D341Med (cell line): Measurements from ENCODE around the gene KDSR.

Experiments used
- DNase-seq: peaks from one replicate; pipeline ENCODE4 v3.0.0; 2012; ENCODE audit warnings: low spot score

KDSR gene, protein sequence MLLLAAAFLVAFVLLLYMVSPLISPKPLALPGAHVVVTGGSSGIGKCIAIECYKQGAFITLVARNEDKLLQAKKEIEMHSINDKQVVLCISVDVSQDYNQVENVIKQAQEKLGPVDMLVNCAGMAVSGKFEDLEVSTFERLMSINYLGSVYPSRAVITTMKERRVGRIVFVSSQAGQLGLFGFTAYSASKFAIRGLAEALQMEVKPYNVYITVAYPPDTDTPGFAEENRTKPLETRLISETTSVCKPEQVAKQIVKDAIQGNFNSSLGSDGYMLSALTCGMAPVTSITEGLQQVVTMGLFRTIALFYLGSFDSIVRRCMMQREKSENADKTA

GRCh38 chr18:63367053-63367953 is at the start of gene KDSR:
KDSR (minus strand) TSS chr18:63367206; CDS start chr18:63367118, 88 bp downstream.
- peak; percentile 98 for DNase-seq

DNA sequence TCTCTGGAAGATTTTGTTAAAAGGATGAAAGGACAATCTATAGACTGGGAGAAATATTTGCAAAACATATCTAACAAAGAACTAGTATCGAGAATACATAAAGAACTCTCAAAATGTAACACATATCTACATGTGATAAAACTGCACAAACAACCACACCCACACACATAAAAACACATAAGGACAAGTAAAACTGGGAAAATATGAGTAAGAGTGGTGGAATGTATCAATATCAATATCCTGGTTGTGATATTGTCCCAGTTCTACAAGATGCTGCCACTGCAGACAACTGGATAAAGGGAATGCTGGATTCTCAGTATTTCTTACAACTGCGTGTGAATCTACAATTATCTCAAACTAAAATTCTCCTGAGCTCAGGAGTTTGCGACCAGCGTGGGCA is 45.9 kb upstream of the KDSR start:
- no peak for DNase-seq

DNA sequence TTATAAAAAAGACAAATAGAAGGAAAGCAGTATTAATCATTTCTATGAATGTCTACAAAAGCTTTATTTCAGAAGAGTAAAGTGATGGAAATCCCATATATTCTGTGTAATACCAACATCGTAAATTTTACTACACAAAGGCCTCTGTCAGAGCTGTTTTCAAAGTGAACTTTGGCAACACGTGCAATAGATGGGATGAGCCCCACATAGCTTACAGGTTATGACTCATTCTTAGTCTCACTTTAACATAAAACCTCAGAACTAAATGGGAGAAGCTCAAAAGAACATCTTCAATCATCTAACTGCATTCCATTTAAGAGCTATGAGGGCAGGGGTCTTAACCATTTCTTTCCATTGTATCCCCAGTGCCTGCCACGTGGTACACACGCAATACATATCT is 43.8 kb upstream of the KDSR start:
- no peak for DNase-seq

DNA sequence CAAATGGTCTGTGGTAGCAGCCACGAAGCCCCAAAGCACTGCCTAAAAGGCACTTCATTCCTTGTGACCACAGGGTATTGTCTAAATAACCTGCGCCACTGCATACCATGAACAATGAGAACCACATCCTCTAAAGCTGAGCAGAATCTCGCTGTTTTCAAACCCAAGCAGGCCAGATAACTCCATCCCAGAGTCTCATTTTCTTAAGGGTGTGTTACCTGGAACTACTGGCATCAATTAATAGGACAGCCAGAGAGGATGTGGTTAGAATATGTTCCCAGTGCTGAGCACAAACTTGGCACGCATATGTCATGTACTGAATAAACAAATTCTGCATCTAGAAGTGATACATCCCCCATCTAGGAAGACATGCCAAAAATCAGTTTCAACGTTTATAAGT is 42.3 kb upstream of the KDSR start:
- no peak for DNase-seq

GRCh38 chr18:63407734-63408133 is 40.7 kb upstream of the KDSR start:
- no peak for DNase-seq

GRCh38 chr18:63405986-63406385 is 39.0 kb upstream of the KDSR start:
- no peak for DNase-seq

DNA sequence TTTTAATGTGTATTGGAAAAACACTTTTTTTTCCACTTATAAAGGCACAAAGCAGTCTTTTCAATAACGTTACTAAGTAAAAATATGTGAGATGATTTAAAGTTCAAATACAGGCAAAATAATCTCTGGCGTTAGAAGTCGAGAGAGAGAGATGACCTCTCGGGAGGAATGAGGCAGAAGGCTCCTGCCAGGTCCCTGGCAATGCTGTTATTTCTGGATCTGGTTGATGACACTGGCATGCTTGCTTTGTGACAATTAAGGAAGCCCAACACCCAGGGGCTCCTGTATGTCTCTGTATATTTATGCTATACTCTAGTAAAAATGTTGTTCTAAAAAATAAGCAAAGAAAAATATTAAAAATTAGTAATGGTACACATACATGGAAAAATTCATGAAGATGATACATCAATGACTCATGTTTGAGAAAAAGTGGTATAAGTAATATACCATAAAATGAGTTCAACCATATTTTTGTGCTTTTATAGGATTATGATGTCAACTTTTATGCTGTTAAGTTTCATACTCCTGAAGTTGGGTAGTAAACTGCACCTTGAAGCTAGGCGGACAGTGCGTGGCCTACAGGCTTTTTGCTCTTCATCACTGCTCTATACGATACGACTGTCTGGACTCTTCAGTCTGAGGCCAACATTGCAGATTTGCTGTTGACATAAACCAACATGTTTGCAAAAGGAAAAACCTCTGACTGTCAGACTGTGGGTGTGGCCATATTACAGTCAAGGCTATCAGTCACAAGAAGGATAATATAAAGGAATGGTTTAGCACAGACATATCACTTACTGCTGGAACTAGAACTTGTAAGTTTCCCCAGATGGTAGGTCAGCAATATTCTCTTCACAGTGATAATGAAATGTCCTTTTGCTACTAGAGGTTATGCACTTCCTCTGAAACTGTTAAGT is 35.5 kb upstream of the KDSR start:
- DNase-seq = no peak

GRCh38 chr18:63399300-63399699 is 32.3 kb upstream of the KDSR start:
- no peak for DNase-seq

DNA sequence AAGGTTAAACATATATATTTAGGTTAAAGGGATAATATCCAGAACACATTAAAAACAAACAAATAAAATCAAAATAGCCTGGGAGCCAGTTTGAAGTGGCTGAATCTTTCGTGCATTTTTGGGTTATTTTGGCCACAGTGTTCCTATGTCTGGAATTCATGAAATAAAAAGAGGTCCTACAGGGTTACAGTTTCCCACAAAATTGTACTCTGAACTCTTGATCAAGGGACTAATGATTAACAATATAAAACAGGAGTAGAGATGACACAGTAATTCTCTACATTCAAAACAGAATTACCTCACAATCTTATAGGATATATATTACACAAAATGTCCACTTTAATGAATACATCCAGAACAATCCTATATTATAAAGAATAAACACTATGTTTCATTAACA is 30.3 kb upstream of the KDSR start:
- no peak for DNase-seq

DNA sequence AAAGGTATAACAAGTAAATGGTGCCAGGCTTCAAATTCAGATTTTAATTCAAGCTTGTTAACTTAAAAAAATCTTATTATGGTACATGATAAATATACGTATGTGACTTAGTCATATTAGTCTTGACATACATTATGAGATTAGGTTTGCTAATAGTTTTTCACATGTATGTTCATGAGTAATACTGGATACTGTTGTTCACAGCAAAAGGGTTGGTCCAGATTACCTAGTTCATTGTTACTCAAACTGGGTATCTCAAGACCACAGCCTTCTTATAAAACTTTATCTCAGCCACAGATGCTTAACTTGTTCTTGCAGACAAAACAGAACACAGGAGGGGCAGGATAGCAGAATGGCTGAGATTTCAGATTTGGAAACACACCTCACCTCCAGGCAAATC is 28.5 kb upstream of the KDSR start:
- no peak for DNase-seq

GRCh38 chr18:63394954-63395353 is 27.9 kb upstream of the KDSR start:
- DNase-seq = no peak

GRCh38 chr18:63387861-63388260 is 20.9 kb upstream of the KDSR start:
- no peak for DNase-seq

GRCh38 chr18:63382843-63383242 is 15.8 kb upstream of the KDSR start:
- DNase-seq = no peak

GRCh38 chr18:63379639-63379962 is 12.6 kb upstream of the KDSR start:
- DNase-seq = no peak

DNA sequence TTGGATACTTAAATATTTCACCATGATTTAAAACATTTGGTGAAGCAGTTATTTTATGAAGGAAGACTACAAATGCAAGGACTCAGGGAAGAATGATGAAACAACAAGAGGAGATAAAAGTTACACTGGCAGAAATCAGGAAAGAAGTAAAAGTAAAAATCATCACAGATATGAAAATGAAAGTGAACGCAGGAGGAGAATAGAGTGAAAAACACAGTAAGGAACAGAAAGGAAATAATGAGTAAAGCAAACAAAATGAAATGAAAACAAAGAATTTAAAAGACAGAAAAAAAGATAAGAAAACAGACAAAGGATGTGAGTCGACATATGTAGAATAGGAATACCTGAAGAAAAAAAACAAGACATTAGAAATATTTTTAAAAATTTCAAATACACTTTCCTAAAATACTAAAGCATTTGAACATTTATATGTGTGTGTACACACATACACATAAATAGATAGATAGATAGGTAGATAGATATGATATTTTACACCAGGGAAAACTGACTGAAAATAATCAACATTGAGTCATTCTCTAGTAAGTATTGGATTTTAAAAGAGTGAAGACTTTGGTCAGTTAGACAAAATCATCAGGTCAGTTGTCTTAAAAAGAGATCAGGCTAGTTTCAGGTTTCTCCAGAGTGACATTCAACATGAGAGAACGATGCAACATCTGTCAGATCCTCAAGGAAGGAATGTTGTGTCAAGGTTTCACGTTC is 12.1 kb upstream of the KDSR start:
- DNase-seq = no peak

DNA sequence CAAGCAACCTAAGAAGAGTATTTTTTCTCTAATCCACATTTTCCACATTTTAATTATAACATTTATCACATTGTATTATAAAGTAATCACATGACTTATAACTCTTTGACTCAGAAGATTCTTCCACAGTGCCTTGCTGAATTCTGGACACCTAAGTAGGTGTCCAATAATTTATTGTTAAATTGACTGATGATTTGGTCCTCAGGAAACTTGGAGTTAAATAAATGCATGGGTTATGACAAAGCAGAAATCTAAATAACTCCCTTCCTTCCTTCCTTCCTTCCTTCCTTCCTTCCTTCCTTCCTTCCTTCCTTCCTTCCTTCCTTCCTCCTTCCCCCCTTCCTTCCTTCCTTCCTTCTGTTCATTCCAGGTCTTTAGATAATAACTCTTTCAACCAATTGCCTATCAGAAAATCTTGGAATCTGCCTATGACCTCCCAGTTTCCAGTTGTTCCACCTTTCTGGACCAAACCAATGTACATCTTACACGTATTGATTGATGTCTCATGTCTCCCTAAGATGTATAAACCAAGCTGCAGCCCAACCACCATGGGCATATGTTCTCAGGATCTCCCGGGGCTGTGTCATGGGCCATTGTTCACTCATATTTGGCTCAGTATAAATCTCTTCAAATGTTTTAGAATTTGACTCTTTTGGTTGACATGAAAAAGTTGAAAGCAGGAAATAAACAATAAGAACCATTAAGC is 10.4 kb upstream of the KDSR start:
- DNase-seq = no peak

- DNase-seq = no peak
These were observed 9.5 kb upstream of the KDSR start for GRCh38 chr18:63376538-63376937.

DNA sequence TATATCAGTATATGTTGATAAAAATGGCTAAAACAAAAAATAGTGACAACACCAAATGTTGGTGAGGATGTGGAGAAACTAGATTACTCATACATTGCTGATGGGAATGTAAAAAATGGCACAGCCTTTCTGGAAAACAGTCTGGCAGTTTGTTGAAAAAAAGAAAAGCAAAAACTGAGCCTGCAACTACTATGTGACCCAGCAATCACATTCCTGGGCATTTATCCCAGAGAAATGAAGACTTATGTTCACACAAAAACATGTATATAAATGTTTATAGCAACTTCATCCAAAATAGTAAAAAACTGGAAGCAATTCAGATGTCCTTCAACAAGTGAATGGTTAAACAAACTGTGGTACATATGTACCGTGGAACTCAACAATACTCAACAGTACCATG is 7.5 kb upstream of the KDSR start:
- no peak for DNase-seq

DNA sequence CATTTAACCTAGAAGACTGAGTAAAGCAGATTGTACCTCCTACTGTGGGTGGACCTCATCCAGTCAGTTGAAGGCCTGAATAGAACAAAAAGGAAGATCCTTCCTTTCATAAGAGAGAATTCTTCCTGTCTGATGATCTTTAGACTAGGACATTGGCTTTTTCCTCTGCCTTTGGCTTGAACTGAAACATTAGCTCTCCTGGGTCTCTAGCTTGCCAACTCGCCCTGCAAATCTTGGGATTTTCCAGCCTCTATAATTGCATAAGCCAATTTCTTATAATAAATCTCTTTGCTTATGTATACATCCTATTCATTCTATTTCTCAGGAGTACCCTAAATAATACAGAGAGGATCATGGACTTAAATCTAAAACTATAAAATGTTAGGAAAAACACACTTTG is 6.2 kb upstream of the KDSR start:
- DNase-seq = no peak

DNA sequence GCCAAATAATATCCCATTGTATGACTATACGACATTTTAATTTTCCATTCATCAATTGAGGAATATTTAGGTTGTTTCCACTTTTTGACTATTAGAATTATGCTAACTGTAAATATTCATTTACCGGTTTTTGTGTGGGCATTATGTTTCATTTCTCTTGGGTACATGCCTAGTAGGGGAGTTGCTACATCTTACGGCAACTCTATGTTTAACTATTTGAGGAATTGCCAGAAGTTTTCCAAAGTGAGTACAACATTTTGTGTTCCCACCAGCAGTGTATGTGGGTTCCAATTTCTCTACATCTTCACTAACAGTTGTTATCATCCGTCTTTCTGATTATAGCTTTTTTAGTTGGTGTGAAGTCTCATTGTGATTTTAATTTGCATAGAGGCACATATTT is 1.6 kb upstream of the KDSR start:
- DNase-seq = no peak
